Body of pancreas (tissue), 4 donors: Measurements from ENCODE around the gene RABGAP1.

Experiments
- CTCF ChIP-seq, 7 experiments: fragments of 450-650 bp in 4 of 7; fragments of 200-600 bp in 3 of 7; sonication (generic) in 3 of 7; IDR thresholded peaks; one replicate each; pipeline ENCODE4 v1.5.1; 2016 to 2019; ENCODE audit warnings: antibody characterized with exemption in 7 of 7
- POLR2A ChIP-seq, 3 donors: fragments of 450-650 bp; IDR thresholded peaks; one replicate each; pipeline ENCODE4 v1.6.1; 2016; ENCODE audit warnings: antibody characterized with exemption in 3 of 3, mild to moderate bottlenecking in 2 of 3

GRCh38 chr9:123087359-123087888 lies 146.6 kb downstream of the RABGAP1 start:
- TF ChIP-seq CTCF (IDR thresholded peaks at IDR 0.05) (no peak), POLR2A (IDR thresholded peaks at IDR 0.05) (no peak)
